Skeletal muscle satellite cell (primary cell): ENCODE measurements around the gene VPS11.
A peak's percentile ranks its signal among the peaks of the same experiment; 100 is the strongest.

Source experiments
- H3K27me3 ChIP-seq: 2 replicates; pipeline ENCODE4 v1.7.0; 2013; ENCODE audit warnings: low read length; ENCODE audit not compliant: control insufficient read depth, insufficient read depth
- H3K36me3 ChIP-seq: 2 replicates; pipeline ENCODE4 v1.7.0; 2013; ENCODE audit warnings: mild to moderate bottlenecking, control low read depth, low read length; ENCODE audit not compliant: insufficient read depth
- H3K4me1 ChIP-seq: 2 replicates; pipeline ENCODE4 v1.7.0; 2013; ENCODE audit warnings: low read length; ENCODE audit not compliant: control insufficient read depth, insufficient read depth
- H3K4me2 ChIP-seq: 2 replicates; pipeline ENCODE4 v1.7.0; 2013; ENCODE audit warnings: mild to moderate bottlenecking, low read length
- H3K4me3 ChIP-seq: 2 replicates; pipeline ENCODE4 v1.7.0; 2013; ENCODE audit warnings: low read length
- H3K9ac ChIP-seq: 2 replicates; pipeline ENCODE4 v1.7.0; 2013; ENCODE audit warnings: mild to moderate bottlenecking, low read depth, low read length, moderate library complexity
- H3K9me3 ChIP-seq: replicated peaks from 2 replicates; pipeline ENCODE4 v1.7.0; 2013; ENCODE audit warnings: mild to moderate bottlenecking, control low read depth, low read length

Gene VPS11

GRCh38 chr11:119108146-119108856, 40.7 kb downstream of the VPS11 start:
- peak overlapping the region; percentile 88 for H3K4me3 ChIP-seq
- H3K4me1 ChIP-seq, result peaks cover 18% of the 10 kb centered on the region
- peaks cover 18% of the 10 kb centered on the region for H3K36me3 ChIP-seq
- no peaks in the 10 kb centered on the region for H3K27me3 ChIP-seq
- no peaks in the 10 kb centered on the region for H3K9me3 ChIP-seq
- peak overlapping the region; percentile 82 for H3K9ac ChIP-seq
- peak overlapping the region; percentile 94 for H3K4me2 ChIP-seq

GRCh38 chr11:119108857-119109221, 41.2 kb downstream of the VPS11 start:
- H3K27me3 ChIP-seq, result no peaks in the 10 kb centered on the region
- peak overlapping the region; percentile 94 for H3K4me2 ChIP-seq
- H3K9me3 ChIP-seq, result no peaks in the 10 kb centered on the region
- peak overlapping the region; percentile 88 for H3K4me3 ChIP-seq
- H3K9ac ChIP-seq, result no peak overlapping the region
- peaks cover 23% of the 10 kb centered on the region for H3K36me3 ChIP-seq
- H3K4me1 ChIP-seq, result peaks cover 18% of the 10 kb centered on the region

GRCh38 chr11:119109843-119110242, 42.2 kb downstream of the VPS11 start:
- H3K9me3 ChIP-seq, result no peaks in the 10 kb centered on the region
- no peak overlapping the region for H3K4me3 ChIP-seq
- H3K9ac ChIP-seq, result no peak overlapping the region
- H3K27me3 ChIP-seq, result no peaks in the 10 kb centered on the region
- H3K4me1 ChIP-seq, result peaks cover 18% of the 10 kb centered on the region
- H3K36me3 ChIP-seq, result peaks cover 28% of the 10 kb centered on the region
- no peak overlapping the region for H3K4me2 ChIP-seq

GRCh38 chr11:119110439-119110838, 42.8 kb downstream of the VPS11 start:
- H3K27me3 ChIP-seq, result no peaks in the 10 kb centered on the region
- H3K4me2 ChIP-seq, result no peak overlapping the region
- peaks cover 18% of the 10 kb centered on the region for H3K4me1 ChIP-seq
- H3K36me3 ChIP-seq, result peaks cover 28% of the 10 kb centered on the region
- H3K4me3 ChIP-seq, result no peak overlapping the region
- no peaks in the 10 kb centered on the region for H3K9me3 ChIP-seq
- no peak overlapping the region for H3K9ac ChIP-seq

DNA sequence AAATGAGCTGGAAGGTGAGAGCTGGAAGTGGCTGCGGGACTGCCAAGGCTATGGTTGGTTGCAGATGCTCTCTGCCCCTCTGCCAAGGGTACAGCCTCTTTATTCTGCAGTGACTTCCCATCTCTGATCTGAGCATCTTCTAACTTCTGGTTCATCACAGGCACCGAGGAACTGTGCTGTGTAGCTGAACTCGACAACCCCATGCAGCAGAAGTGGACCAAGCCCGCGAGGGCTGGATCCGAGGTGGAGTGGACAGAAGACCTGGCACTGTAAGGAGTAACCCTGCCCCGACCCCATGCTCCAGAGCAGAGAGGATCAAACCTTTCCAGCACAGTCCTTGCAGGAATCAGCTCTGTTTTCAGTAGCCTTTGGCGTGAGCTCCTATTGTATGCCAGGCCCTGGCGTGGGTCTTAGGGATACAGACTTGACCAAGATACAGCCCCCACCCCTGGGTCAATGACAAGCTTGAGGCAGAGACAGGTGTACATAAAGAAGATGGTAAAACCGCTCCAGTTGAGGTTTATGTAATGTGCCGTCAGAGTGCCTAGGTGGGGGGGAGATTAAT, 43.8 kb downstream of the VPS11 start:
- no peak overlapping the region for H3K4me3 ChIP-seq
- no peak overlapping the region for H3K9ac ChIP-seq
- H3K27me3 ChIP-seq, result no peaks in the 10 kb centered on the region
- no peak overlapping the region for H3K4me2 ChIP-seq
- H3K36me3 ChIP-seq, result peaks cover 28% of the 10 kb centered on the region
- peaks cover 18% of the 10 kb centered on the region for H3K4me1 ChIP-seq
- H3K9me3 ChIP-seq, result no peaks in the 10 kb centered on the region

DNA sequence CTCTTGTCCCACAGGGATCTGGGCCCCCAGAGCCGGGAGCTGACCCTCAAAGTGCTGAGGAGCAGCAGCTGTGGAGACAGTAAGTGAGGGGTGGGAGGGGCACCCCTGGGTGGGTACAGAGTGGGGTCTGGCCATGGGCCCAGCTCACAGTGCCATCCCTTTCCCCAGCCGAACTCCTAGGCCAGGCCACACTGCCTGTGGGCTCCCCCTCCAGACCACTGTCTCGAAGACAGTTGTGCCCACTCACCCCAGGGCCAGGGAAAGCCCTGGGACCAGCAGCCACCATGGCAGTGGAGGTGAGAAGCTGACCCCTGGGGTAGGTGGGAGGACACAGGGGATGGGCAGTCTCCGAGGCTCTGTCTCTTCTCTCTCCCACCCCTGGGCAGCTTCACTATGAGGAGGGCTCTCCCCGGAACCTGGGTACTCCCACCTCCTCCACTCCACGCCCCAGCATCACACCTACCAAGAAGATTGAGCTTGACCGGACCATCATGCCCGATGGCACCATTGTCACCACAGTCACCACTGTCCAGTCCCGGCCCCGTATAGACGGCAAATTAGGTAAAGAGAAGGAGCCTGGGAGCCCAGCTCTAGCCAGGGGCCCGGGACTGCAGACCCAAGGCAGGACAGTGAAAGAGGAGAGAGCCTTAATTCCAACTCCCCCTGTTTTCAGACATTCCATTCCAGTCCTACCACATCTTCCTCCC, 44.8 kb downstream of the VPS11 start:
- Histone ChIP-seq H3K4me1 (peaks cover 13% of the 10 kb centered on the region), H3K9ac (no peak overlapping the region), H3K4me2 (no peak overlapping the region), H3K9me3 (no peaks in the 10 kb centered on the region), H3K4me3 (no peak overlapping the region), H3K27me3 (no peaks in the 10 kb centered on the region), H3K36me3 (peaks cover 28% of the 10 kb centered on the region)

DNA sequence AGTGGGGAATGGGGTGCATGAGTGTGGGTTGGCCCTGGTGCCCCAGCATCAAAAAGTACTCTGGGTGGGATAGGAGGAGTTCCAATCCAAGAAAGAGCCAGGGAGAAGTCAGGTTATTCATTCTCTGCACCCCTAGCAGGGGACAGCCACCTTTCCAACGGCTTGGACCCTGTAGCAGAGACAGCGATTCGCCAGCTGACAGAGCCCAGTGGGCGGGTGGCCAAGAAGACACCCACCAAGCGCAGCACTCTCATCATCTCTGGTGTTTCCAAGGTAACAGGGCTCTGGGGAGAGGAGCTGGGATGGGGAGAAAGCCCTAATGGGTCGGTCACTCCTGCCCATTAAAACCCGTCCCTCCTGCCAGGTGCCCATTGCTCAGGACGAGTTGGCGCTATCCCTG, 46.1 kb downstream of the VPS11 start:
- H3K4me1 ChIP-seq, result peaks cover 4% of the 10 kb centered on the region
- peaks cover 28% of the 10 kb centered on the region for H3K36me3 ChIP-seq
- no peak overlapping the region for H3K4me3 ChIP-seq
- H3K9ac ChIP-seq, result no peak overlapping the region
- H3K9me3 ChIP-seq, result no peaks in the 10 kb centered on the region
- no peaks in the 10 kb centered on the region for H3K27me3 ChIP-seq
- H3K4me2 ChIP-seq, result no peak overlapping the region

GRCh38 chr11:119114351-119114750, 46.7 kb downstream of the VPS11 start:
- Histone ChIP-seq H3K36me3 (peaks cover 28% of the 10 kb centered on the region), H3K9ac (no peak overlapping the region)

GRCh38 chr11:119115484-119116234, 48.0 kb downstream of the VPS11 start:
- Histone ChIP-seq H3K27me3 (no peaks in the 10 kb centered on the region), H3K9ac (no peak overlapping the region), H3K4me1 (peaks cover 5% of the 10 kb centered on the region), H3K9me3 (no peaks in the 10 kb centered on the region), H3K4me2 (no peak overlapping the region), H3K36me3 (peaks cover 26% of the 10 kb centered on the region), H3K4me3 (no peak overlapping the region)

More at GRCh38 chr11:119114351-119114750, 46.7 kb downstream of the VPS11 start:
- H3K4me2 ChIP-seq, result no peak overlapping the region
- H3K4me1 ChIP-seq, result no peaks in the 10 kb centered on the region
- no peaks in the 10 kb centered on the region for H3K27me3 ChIP-seq
- no peaks in the 10 kb centered on the region for H3K9me3 ChIP-seq
- H3K4me3 ChIP-seq, result no peak overlapping the region

GRCh38 chr11:119116235-119116594, 48.6 kb downstream of the VPS11 start:
- H3K9ac ChIP-seq, result no peak overlapping the region
- no peak overlapping the region for H3K4me2 ChIP-seq
- peaks cover 9% of the 10 kb centered on the region for H3K4me1 ChIP-seq
- peaks cover 22% of the 10 kb centered on the region for H3K36me3 ChIP-seq
- H3K4me3 ChIP-seq, result no peak overlapping the region
- H3K9me3 ChIP-seq, result no peaks in the 10 kb centered on the region
- H3K27me3 ChIP-seq, result no peaks in the 10 kb centered on the region

GRCh38 chr11:119116601-119117000, 49.0 kb downstream of the VPS11 start:
- Histone ChIP-seq H3K36me3 (peaks cover 18% of the 10 kb centered on the region), H3K4me2 (no peak overlapping the region), H3K9me3 (no peaks in the 10 kb centered on the region), H3K4me3 (no peak overlapping the region), H3K27me3 (no peaks in the 10 kb centered on the region), H3K4me1 (peaks cover 9% of the 10 kb centered on the region), H3K9ac (no peak overlapping the region)
